BLaER1 (cell line): ENCODE results near the gene OGFOD3.
"Not testable (repeated sequence)": the region's sequence is repeated elsewhere in the genome, so short reads cannot be mapped to it uniquely, and the experiment has no call there.

Source experiments
- H3K27ac ChIP-seq: shearing (Covaris generic); formaldehyde crosslinking; 2 replicates; pipeline ENCODE4 v1.8.1; 2022
- H3K27me3 ChIP-seq: shearing (Covaris generic); formaldehyde crosslinking; 2 replicates; pipeline ENCODE4 v1.8.1; 2022
- H3K36me3 ChIP-seq: shearing (Covaris generic); formaldehyde crosslinking; 2 replicates; pipeline ENCODE4 v1.8.1; 2022
- H3K4me1 ChIP-seq: shearing (Covaris generic); formaldehyde crosslinking; 2 replicates; pipeline ENCODE4 v1.8.1; 2022
- H3K4me2 ChIP-seq: shearing (Covaris generic); formaldehyde crosslinking; 2 replicates; pipeline ENCODE4 v1.8.1; 2022
- H3K4me3 ChIP-seq: shearing (Covaris generic); formaldehyde crosslinking; 2 replicates; pipeline ENCODE4 v1.8.1; 2022
- H3K9ac ChIP-seq: shearing (Covaris generic); formaldehyde crosslinking; 2 replicates; pipeline ENCODE4 v1.8.1; 2022
- H3K9me3 ChIP-seq: shearing (Covaris generic); formaldehyde crosslinking; 2 replicates; pipeline ENCODE4 v1.8.1; 2022
- H4K20me1 ChIP-seq: shearing (Covaris generic); formaldehyde crosslinking; 2 replicates; pipeline ENCODE4 v1.8.1; 2022
- Cebpa-rat ChIP-seq: shearing (Covaris generic); IDR thresholded peaks from 2 replicates; pipeline ENCODE4 v1.8.1; 2022

Gene OGFOD3

DNA sequence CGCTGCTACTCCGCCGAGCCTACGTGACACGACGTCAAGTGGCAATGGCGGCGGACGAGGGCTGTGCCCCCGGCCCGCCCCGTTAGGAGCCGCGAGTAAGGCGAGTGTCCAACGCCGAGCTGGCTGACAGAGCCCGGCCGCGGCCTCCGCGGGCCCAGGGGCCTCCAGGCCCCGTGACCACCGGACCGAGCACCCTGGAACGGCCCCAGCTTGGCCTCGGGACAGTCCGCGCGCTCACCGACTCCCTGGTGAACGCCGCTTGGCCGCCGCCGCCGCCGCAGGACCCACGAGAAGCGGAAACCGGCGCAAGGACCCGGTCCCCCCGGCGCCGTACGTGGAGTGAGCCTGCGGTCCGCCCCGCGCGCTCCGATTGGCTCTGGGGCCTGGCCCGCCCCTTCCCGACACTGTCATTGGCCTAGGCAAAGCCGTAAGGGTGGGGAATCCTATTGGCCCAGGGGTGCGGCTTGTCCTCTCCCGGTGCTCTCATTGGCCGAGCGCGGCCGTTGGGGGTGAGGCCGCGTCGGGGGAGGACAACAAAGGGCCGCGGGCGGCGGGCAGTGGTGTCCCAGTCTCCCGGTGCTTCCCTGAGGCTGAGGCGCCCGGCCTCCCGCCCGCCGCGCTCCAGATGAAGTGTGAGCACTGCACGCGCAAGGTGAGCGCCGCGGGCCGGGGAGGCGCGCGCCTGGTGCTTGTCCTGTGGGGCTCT, 39.9 kb upstream of the OGFOD3 start, which contains the start of gene NARF:
TSS of gene NARF (plus strand) at position 563 of the 706 bp plus-strand sequence. CDS start at position 626, 63 bp downstream.
- Histone ChIP-seq H3K9ac (peak within 1 kb of the TSS; percentile 99), H3K9me3 (peaks cover 28% of the 10 kb centered on the region), H3K27me3 (no peaks in the 10 kb centered on the region), H3K36me3 (peaks cover 36% of the 10 kb centered on the region), H3K27ac (peak within 1 kb of the TSS; percentile 100), H4K20me1 (peaks cover 47% of the 10 kb centered on the region), H3K4me1 (peaks cover 44% of the 10 kb centered on the region), H3K4me3 (peak within 1 kb of the TSS; percentile 100), H3K4me2 (peak within 1 kb of the TSS; percentile 97)
- TF ChIP-seq Cebpa-rat = no peak

DNA sequence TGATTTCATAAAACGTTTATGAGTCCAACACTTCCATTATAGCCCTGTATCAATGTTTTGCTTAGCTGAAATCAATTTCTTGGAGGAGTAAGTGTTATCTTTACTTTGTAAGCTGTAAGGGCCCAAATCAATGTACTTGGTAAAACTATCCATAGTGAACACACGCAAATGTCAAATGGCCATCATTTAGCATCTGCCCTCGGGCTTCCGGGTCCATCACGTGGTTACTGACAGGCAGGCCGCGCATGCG, 39.5 kb upstream of the OGFOD3 start:
- H3K27me3 ChIP-seq = no peaks in the 10 kb centered on the region
- H3K9ac ChIP-seq = peak overlapping the region; percentile 99
- peaks cover 42% of the 10 kb centered on the region for H4K20me1 ChIP-seq
- peaks cover 32% of the 10 kb centered on the region for H3K36me3 ChIP-seq
- H3K4me1 ChIP-seq = peaks cover 44% of the 10 kb centered on the region
- no peak for TF ChIP-seq Cebpa-rat
- H3K4me2 ChIP-seq = peak overlapping the region; percentile 97
- peaks cover 31% of the 10 kb centered on the region for H3K9me3 ChIP-seq
- peak overlapping the region; percentile 100 for H3K4me3 ChIP-seq
- peak overlapping the region; percentile 100 for H3K27ac ChIP-seq

DNA sequence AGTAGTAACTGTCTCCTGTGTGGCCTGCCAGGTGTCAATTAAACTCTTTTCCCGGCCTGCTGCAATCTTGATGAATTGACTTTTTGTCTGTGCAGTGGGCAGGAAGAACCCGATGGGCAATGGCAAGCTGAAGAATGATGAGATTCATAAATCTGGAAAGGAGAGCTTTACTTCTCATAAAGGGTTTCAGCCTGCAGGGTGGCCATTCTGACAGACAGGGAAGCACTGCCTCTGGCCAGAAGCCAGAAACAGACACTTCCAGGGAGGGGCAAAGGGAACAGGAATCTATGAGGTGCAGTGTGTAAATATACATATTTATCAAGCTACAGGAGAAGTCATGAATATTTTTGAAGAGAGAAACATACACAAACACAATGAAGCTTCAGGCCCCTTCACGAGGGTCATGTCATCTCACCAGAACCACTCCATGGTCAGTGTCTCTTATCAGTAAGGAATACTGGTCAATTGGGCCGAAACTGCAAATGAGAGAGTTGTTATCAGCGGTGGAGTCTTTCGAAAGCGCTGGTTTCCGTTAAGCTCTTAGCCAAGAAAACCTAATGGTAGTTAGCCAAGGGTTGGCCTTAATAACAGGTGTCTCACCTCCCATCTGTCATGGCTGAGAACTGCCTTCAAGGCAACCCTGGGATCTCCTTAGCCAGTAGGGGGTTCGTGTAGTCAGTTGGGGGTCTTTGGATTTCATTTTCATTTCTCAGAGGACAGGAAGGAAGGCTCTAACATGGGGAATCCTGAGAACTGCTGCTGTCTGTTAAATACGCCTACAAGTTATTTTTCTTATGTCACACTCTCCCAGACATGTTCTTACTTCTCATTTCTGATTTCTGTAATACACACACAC, 38.9 kb upstream of the OGFOD3 start:
- H3K9ac ChIP-seq = peak overlapping the region; percentile 99; the same call in 1 of the 2 replicates
- no peaks in the 10 kb centered on the region for H3K27me3 ChIP-seq
- peaks cover 26% of the 10 kb centered on the region for H3K36me3 ChIP-seq
- no peak for TF ChIP-seq Cebpa-rat
- H3K9me3 ChIP-seq = peaks cover 36% of the 10 kb centered on the region
- H3K27ac ChIP-seq = peak overlapping the region; percentile 100
- H3K4me3 ChIP-seq = peak overlapping the region; percentile 100
- H3K4me2 ChIP-seq = peak overlapping the region; percentile 97
- H3K4me1 ChIP-seq = peaks cover 44% of the 10 kb centered on the region
- H4K20me1 ChIP-seq = peaks cover 37% of the 10 kb centered on the region

DNA sequence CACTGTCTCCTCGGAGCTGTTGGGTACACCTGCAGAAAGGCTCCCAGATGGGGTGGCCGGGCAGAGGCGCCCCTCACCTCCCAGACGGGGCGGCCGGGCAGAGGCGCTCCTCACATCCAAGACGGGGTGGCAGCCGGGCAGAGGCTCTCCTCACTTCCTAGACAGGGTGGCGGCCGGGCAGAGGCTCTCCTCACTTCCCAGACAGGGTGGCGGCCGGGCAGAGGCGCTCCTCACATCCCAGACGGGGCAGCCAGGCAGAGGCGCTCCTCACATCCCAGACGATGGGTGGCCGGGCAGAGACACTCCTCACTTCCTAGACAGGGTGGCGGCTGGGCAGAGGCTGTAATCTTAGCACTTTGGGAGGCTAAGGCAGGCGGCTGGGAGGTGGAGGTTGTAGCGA, 35.3 kb upstream of the OGFOD3 start:
- H3K4me2 ChIP-seq, H3K27ac ChIP-seq, H4K20me1 ChIP-seq, H3K4me3 ChIP-seq, H3K27me3 ChIP-seq, H3K36me3 ChIP-seq, H3K9ac ChIP-seq: not testable (repeated sequence)
- H3K9me3 ChIP-seq = peaks cover 36% of the 10 kb centered on the region
- H3K4me1 ChIP-seq = peaks cover 36% of the 10 kb centered on the region

DNA sequence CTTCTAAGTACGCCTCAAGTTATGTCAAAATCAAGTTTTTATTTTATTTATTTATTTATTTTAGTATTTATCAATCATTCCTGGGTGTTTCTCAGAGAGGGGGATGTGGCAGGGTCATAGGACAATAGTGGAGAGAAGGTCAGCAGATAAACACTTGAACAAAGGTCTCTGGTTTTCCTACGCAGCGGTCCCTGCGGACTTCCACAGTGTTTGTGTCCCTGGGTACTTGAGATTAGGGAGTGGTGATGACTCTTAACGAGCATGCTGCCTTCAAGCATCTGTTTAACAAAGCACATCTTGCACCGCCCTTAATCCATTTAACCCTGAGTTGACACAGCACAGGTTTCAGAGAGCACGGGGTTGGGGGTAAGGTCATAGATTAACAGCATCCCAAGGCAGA, 34.8 kb upstream of the OGFOD3 start:
- Histone ChIP-seq H3K9me3 (peaks cover 36% of the 10 kb centered on the region), H3K4me1 (peaks cover 38% of the 10 kb centered on the region)
- not testable (repeated sequence) for H3K27ac ChIP-seq, H3K36me3 ChIP-seq, H3K27me3 ChIP-seq, H3K4me2 ChIP-seq, H3K9ac ChIP-seq, H4K20me1 ChIP-seq, H3K4me3 ChIP-seq

DNA sequence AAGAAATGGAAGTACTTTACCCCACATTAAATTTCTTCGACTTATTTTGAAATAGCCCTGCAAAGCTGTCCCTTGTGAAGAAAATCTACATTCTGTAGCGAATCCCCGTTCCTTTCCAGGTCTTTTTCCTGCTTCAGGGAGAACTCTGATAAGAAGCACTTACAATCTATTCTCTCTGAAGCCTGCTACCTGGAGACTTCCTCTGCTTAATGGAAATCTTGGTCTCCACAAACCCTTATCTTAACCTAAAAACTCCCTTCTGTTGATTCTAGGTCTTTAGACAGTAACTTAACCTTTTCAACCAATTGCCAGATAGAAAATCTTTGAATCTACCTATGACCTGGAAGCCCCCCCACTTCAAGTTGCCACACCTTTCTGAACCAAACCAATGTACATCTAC, 33.8 kb upstream of the OGFOD3 start:
- Histone ChIP-seq H3K4me1 (peaks cover 41% of the 10 kb centered on the region), H3K36me3 (no peaks in the 10 kb centered on the region), H3K27me3 (no peaks in the 10 kb centered on the region), H3K9ac (no peak overlapping the region), H3K4me3 (no peak overlapping the region), H3K4me2 (no peak overlapping the region), H4K20me1 (no peaks in the 10 kb centered on the region), H3K9me3 (peaks cover 36% of the 10 kb centered on the region), H3K27ac (no peak overlapping the region)
- no peak for TF ChIP-seq Cebpa-rat

DNA sequence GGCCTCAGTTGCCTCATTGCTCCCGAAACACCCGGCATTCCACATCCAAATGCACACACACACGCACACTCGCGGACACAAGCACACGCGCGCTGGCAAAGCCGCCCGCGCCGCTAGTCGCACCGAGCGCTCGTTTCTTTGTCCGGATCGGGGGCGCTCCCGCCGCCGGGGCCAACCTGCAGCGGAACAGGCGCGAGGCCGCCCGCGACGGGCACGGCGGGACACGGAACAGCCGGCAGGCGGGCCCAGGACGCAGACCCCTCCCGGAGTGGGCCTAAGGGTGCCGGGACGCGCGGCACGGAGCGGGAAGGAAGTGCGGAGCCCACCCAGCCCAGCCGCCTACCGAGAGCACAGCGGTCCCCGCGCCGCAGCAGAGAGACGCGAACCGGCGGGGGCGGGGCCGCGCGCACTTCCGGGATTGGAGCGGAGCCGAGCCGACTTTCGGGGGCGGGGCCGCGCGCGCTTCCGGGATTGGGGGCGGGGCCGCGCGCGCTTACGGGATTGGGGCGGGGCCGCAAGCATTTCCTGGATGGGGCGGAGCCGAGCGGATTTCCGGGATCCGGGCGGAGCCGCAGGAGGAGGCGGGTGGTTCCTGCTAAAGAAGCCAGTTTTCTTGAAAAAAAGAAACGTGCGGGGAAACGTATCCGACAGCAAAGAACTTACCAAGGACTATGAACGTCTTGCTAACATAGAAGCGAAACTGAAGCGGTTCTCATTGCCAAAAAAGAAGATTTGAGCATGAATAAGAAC, 32.1 kb upstream of the OGFOD3 start, which contains the start of gene CYBC1:
TSS of gene CYBC1 (minus strand) at position 396 of the 750 bp plus-strand sequence. CDS start 1,498 bp downstream, outside the sequence.
- Histone ChIP-seq H3K27ac (peak within 1 kb of the TSS; percentile 100), H3K9me3 (peaks cover 26% of the 10 kb centered on the region), H4K20me1 (peaks cover under 1% of the 10 kb centered on the region; the same call in 1 of the 2 replicates), H3K4me1 (peaks cover 50% of the 10 kb centered on the region), H3K4me3 (peak within 1 kb of the TSS; percentile 99), H3K4me2 (peak within 1 kb of the TSS; percentile 93), H3K36me3 (peaks cover 14% of the 10 kb centered on the region), H3K9ac (peak within 1 kb of the TSS; percentile 100), H3K27me3 (no peaks in the 10 kb centered on the region)
- TF ChIP-seq Cebpa-rat = no peak

DNA sequence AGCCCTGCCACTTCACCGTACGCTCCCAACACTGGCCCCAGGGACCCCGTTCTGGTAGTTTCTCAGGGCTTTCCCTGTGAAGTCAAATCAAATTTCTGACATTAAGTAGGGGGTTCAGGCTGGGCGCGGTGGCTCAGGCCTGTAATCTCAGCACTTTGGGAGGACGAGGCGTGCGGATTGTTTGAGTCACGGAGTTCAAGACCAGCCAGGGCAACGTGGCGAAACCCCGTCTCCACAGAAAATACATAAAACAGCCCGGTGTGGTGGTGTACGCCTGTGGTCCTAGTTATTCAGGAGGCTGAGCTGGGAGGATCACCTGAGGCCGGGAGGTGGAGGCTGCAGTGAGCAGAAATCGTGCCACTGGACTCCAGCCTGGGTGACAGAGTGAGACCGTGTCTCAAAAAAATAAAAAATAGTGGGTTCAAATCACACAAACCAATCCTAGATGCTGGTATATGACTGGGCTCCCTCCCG, 31.5 kb upstream of the OGFOD3 start:
- H3K4me3 ChIP-seq = peak overlapping the region; percentile 99
- peak overlapping the region; percentile 93 for H3K4me2 ChIP-seq
- H3K27me3 ChIP-seq = no peaks in the 10 kb centered on the region
- no peak for TF ChIP-seq Cebpa-rat
- H3K27ac ChIP-seq = peak overlapping the region; percentile 100
- H3K9me3 ChIP-seq = peaks cover 24% of the 10 kb centered on the region
- peak overlapping the region; percentile 100 for H3K9ac ChIP-seq
- H4K20me1 ChIP-seq = peaks cover 7% of the 10 kb centered on the region; the same call in 1 of the 2 replicates
- peaks cover 56% of the 10 kb centered on the region for H3K4me1 ChIP-seq
- peaks cover 17% of the 10 kb centered on the region for H3K36me3 ChIP-seq

DNA sequence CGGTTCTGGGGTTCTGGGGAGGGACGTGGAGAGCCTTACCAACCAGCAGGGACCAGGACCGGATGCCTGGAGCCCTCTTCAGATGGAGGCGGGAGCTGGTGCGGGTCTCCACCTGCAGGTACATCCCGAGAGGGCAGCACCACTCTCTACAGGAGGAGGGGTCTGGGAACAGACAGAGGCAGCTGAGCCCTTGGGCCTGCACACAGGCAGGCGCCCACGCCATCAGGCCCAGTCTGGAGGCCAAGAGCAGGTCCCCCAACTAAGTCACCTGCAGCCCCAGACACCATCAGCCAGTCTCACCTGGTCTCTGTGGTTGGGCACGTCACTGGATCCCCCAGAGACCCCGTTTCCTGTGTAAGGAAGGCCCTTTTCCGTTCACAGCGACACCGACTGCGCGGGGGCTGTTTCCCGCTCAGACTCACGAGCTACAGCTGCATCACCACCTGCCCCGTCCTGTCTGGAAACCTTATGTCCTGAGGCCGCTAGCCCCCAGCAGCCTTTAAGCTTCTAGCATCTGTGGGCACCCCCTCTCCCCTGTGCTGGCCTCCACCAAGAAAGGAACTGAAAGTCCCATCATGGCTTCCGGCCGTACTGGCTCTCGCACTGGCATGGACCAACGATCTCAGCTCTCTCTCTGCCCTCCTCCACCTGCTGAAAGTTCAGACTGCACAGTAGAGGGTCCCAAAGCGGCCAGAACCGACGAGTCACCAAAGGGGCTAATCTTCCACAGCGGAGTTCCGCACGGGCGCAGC, 30.9 kb upstream of the OGFOD3 start:
- peak overlapping the region; percentile 100 for H3K27ac ChIP-seq

More for the DNA sequence above, 30.9 kb upstream of the OGFOD3 start:
- H3K27me3 ChIP-seq = no peaks in the 10 kb centered on the region
- peak overlapping the region; percentile 93 for H3K4me2 ChIP-seq
- H3K9ac ChIP-seq = peak overlapping the region; percentile 100
- H3K9me3 ChIP-seq = peaks cover 18% of the 10 kb centered on the region
- H3K4me1 ChIP-seq = peaks cover 62% of the 10 kb centered on the region
- TF ChIP-seq Cebpa-rat = no peak
- peaks cover 19% of the 10 kb centered on the region for H3K36me3 ChIP-seq
- H4K20me1 ChIP-seq = peaks cover 12% of the 10 kb centered on the region
- H3K4me3 ChIP-seq = peak overlapping the region; percentile 99
